B cell (primary cell): ENCODE measurements around the gene SUZ12. TPM values are rescaled to one million over a fixed set of nuclear protein-coding genes. Genes with fewer than 3 reads are reported as not detected.
"Not testable (repeated sequence)": the region's sequence is repeated elsewhere in the genome, so short reads cannot be mapped to it uniquely, and the experiment has no call there.

Experiments used
- ATAC-seq: fragments of 200-7000 bp; cut with Tn5 transposase; one replicate; pipeline ENCODE4 v1.10.0; 2021; ENCODE audit warnings: low read depth, mild to moderate bottlenecking, moderate number of reproducible peaks, moderate library complexity
- CTCF ChIA-PET: fragments of 350-600 bp; sonication (Branson Sonifier 250); formaldehyde crosslinking; loops from one replicate; lab custom pipeline; 2021; ENCODE audit warnings: antibody characterized with exemption, inconsistent platforms; lab: Charles Lee
- POLR2A ChIA-PET: fragments of 350-600 bp; sonication (Branson Sonifier 250); formaldehyde crosslinking; loops from one replicate; lab custom pipeline; 2021; ENCODE audit warnings: antibody characterized with exemption; lab: Charles Lee
- DNase-seq: peaks from one replicate; pipeline ENCODE4 v3.0.0; 2013
- H2AFZ ChIP-seq: 2 replicates; pipeline ENCODE4 v1.6.1; 2012; ENCODE audit warnings: mild to moderate bottlenecking, low read depth, low read length; ENCODE audit not compliant: insufficient read depth, poor library complexity, severe bottlenecking
- H3K27ac ChIP-seq, 2 donors: 1 replicate in 1 of 2; 2 replicates in 1 of 2; pipeline ENCODE4 v1.5.1; 2012 to 2013; ENCODE audit warnings: low read length in 2 of 2, mild to moderate bottlenecking in 2 of 2, moderate library complexity in 1 of 2
- H3K27me3 ChIP-seq, 4 experiments: fragments of 200-600 bp in 1 of 4; sonication (generic) in 1 of 4; replicated peaks in 1 of 4; 1 replicate in 2 of 4; 2 replicates in 2 of 4; pipeline versions ENCODE4 v1.6.1 to v1.7.0; 2013 to 2016; ENCODE audit warnings: low read length in 3 of 4, mild to moderate bottlenecking in 2 of 4, mixed read lengths in 1 of 4, moderate library complexity in 1 of 4; ENCODE audit not compliant: insufficient read depth in 4 of 4, control insufficient read depth in 3 of 4; ENCODE audit errors: control extremely low read depth in 1 of 4
- H3K36me3 ChIP-seq, 2 experiments: replicated peaks in 1 of 2; 1 replicate in 1 of 2; 2 replicates in 1 of 2; pipeline versions ENCODE4 v1.6.1 to v1.7.1; 2013; ENCODE audit warnings: low read length in 1 of 2; ENCODE audit not compliant: insufficient read depth in 2 of 2, control insufficient read depth in 1 of 2; ENCODE audit errors: control extremely low read depth in 1 of 2, extremely low read depth in 1 of 2
- H3K4me1 ChIP-seq, 2 donors: fragments of 200-600 bp in 1 of 2; sonication (generic) in 1 of 2; 1 replicate in 1 of 2; 2 replicates in 1 of 2; pipeline versions ENCODE4 v1.5.1 to v1.6.1; 2013 to 2017; ENCODE audit warnings: low read length in 2 of 2; ENCODE audit not compliant: control insufficient read depth in 2 of 2, insufficient read depth in 2 of 2
- H3K4me2 ChIP-seq: replicated peaks from 2 replicates; pipeline ENCODE3; 2012; ENCODE audit warnings: mild to moderate bottlenecking, low read depth, low read length; ENCODE audit not compliant: poor library complexity, severe bottlenecking
- H3K4me3 ChIP-seq, 5 experiments: fragments of 200-600 bp in 1 of 5; sonication (generic) in 1 of 5; 1 replicate in 3 of 5; 2 replicates in 2 of 5; pipeline versions ENCODE4 v1.5.1 to v1.7.0; 2011 to 2016; ENCODE audit warnings: low read length in 4 of 5, mild to moderate bottlenecking in 4 of 5, low read depth in 2 of 5, control low read depth in 1 of 5, moderate library complexity in 1 of 5; ENCODE audit not compliant: insufficient read depth in 1 of 5; ENCODE audit errors: control extremely low read depth in 1 of 5, extremely low read depth in 1 of 5
- H3K79me2 ChIP-seq: fragments of 200-600 bp; sonication (generic); one replicate; pipeline ENCODE4 v1.6.0; 2016; ENCODE audit warnings: low read length; ENCODE audit not compliant: control insufficient read depth, insufficient read depth
- H3K9ac ChIP-seq: fragments of 200-600 bp; sonication (generic); 2 replicates; pipeline ENCODE4 v1.6.1; 2017; ENCODE audit warnings: mild to moderate bottlenecking, low read length, moderate library complexity
- H3K9me3 ChIP-seq, 3 donors: one replicate each; pipeline versions ENCODE4 v1.6.1 to v1.7.1; 2013; ENCODE audit warnings: low read length in 2 of 3; ENCODE audit not compliant: control insufficient read depth in 2 of 3, insufficient read depth in 1 of 3; ENCODE audit errors: control extremely low read depth in 1 of 3
- H4K20me1 ChIP-seq: 2 replicates; pipeline ENCODE4 v1.6.0; 2012; ENCODE audit warnings: mild to moderate bottlenecking, low read length; ENCODE audit not compliant: insufficient read depth, control insufficient read depth, poor library complexity, severe bottlenecking
- H3K27ac Mint-ChIP-seq: one replicate; pipeline ENCODE4 v1.8.0; 2021; ENCODE audit warnings: mixed read lengths
- H3K27me3 Mint-ChIP-seq: one replicate; pipeline ENCODE4 v1.8.0; 2021; ENCODE audit warnings: mixed read lengths
- H3K4me1 Mint-ChIP-seq: one replicate; pipeline ENCODE4 v1.8.0; 2021; ENCODE audit warnings: mixed read lengths
- H3K4me3 Mint-ChIP-seq: one replicate; pipeline ENCODE4 v1.8.0; 2021; ENCODE audit warnings: mixed read lengths
- H3K9me3 Mint-ChIP-seq: one replicate; pipeline ENCODE4 v1.8.0; 2022; ENCODE audit warnings: mixed read lengths; ENCODE audit not compliant: insufficient read depth
- WGBS: methylation state at CpG from one replicate; pipeline ENCODE4 v1.1.5; 2013; ENCODE audit warnings: missing lambda C conversion rate; ENCODE audit not compliant: insufficient coverage; 5-methylcytosine and 5-hydroxymethylcytosine counted together
- intact Hi-C: fragments of 100-400 bp; cut with micrococcal nuclease; formaldehyde crosslinking; loops from one replicate; pipeline ENCODE4 v1.10.0; 2022
- polyA plus RNA-seq: library from polyadenylated mRNA; depleted of rRNA; stranded (reverse); fragments of >200 nt; gene quantifications from 2 replicates; pipeline ENCODE4 v1.2.3, GENCODE V29; 2012
- total RNA-seq, 2 donors: library from RNA; stranded (reverse); fragments of 120-200 nt in 1 of 2; gene quantifications; 1 replicate in 1 of 2; 2 replicates in 1 of 2; pipeline versions ENCODE4 v1.2.3 to v1.2.4, GENCODE V29; 2013 to 2022

The SUZ12 gene
- total and polyA plus RNA-seq, 2 donors (not counting 1 experiment from before 2014, with no cell fraction given) = 13.2 to 34.6 TPM

- H3K27me3 ChIP-seq, CTCF ChIA-PET, H3K27me3 Mint-ChIP-seq, H3K27ac ChIP-seq, DNase-seq, POLR2A ChIA-PET, H3K9ac ChIP-seq, H3K9me3 ChIP-seq, H3K4me3 ChIP-seq, H3K4me2 ChIP-seq, H3K4me3 Mint-ChIP-seq, H3K27ac Mint-ChIP-seq, H3K9me3 Mint-ChIP-seq, H3K4me1 ChIP-seq, intact Hi-C loops, H2AFZ ChIP-seq, ATAC-seq, H4K20me1 ChIP-seq: not testable (repeated sequence)
- WGBS = 100% methylated on average over 4 of the region's 7 CpGs
- peaks cover 18% of the 10 kb centered on the region for H3K4me1 Mint-ChIP-seq
- peaks cover 0 to 12% of the 10 kb centered on the region in 2 experiments for H3K36me3 ChIP-seq
- peaks cover 35% of the 10 kb centered on the region for H3K79me2 ChIP-seq
These were observed 5.6 kb downstream of the SUZ12 start for GRCh38 chr17:31942396-31942795.

GRCh38 chr17:31951953-31952352, 15.1 kb downstream of the SUZ12 start:
- CTCF ChIA-PET = interaction anchor here (0.7 kb wide), 1 partner anchor 92 kb away, joined by 5 read pairs; no protein-coding TSS in a partner anchor
- H3K9ac ChIP-seq = not testable (repeated sequence)

GRCh38 chr17:31964131-31964530, 27.3 kb downstream of the SUZ12 start:
- H3K27me3 Mint-ChIP-seq, H3K4me1 Mint-ChIP-seq, H3K27ac ChIP-seq, H3K9me3 Mint-ChIP-seq, POLR2A ChIA-PET, DNase-seq, H3K4me2 ChIP-seq, CTCF ChIA-PET, H3K9ac ChIP-seq, H3K4me1 ChIP-seq, ATAC-seq, H3K27me3 ChIP-seq, H3K4me3 ChIP-seq, H3K27ac Mint-ChIP-seq, H4K20me1 ChIP-seq, H3K9me3 ChIP-seq, H2AFZ ChIP-seq, H3K4me3 Mint-ChIP-seq, intact Hi-C loops: not testable (repeated sequence)
- peaks cover 21% of the 10 kb centered on the region for H3K79me2 ChIP-seq
- 90% methylated on average over 2 of the region's 8 CpGs for WGBS
- peaks cover 0 to 23% of the 10 kb centered on the region in 2 experiments for H3K36me3 ChIP-seq

More at GRCh38 chr17:31951953-31952352, 15.1 kb downstream of the SUZ12 start:
- H3K36me3 ChIP-seq = peaks cover 0 to 12% of the 10 kb centered on the region in 2 experiments
- H2AFZ ChIP-seq, H3K27ac ChIP-seq, H3K4me2 ChIP-seq, ATAC-seq, H3K9me3 Mint-ChIP-seq, POLR2A ChIA-PET, H4K20me1 ChIP-seq, H3K4me3 ChIP-seq, H3K4me1 ChIP-seq, DNase-seq, H3K79me2 ChIP-seq, H3K4me1 Mint-ChIP-seq, H3K27ac Mint-ChIP-seq, H3K27me3 Mint-ChIP-seq, intact Hi-C loops, H3K9me3 ChIP-seq, H3K4me3 Mint-ChIP-seq, H3K27me3 ChIP-seq: not testable (repeated sequence)
- no CpG with 5 or more reads among the region's 3 CpGs for WGBS
